ENCODE measurements around the gene GLYR1.
"Not testable (repeated sequence)": the region's sequence is repeated elsewhere in the genome, so short reads cannot be mapped to it uniquely, and the experiment has no call there.

GLYR1 gene

DNA sequence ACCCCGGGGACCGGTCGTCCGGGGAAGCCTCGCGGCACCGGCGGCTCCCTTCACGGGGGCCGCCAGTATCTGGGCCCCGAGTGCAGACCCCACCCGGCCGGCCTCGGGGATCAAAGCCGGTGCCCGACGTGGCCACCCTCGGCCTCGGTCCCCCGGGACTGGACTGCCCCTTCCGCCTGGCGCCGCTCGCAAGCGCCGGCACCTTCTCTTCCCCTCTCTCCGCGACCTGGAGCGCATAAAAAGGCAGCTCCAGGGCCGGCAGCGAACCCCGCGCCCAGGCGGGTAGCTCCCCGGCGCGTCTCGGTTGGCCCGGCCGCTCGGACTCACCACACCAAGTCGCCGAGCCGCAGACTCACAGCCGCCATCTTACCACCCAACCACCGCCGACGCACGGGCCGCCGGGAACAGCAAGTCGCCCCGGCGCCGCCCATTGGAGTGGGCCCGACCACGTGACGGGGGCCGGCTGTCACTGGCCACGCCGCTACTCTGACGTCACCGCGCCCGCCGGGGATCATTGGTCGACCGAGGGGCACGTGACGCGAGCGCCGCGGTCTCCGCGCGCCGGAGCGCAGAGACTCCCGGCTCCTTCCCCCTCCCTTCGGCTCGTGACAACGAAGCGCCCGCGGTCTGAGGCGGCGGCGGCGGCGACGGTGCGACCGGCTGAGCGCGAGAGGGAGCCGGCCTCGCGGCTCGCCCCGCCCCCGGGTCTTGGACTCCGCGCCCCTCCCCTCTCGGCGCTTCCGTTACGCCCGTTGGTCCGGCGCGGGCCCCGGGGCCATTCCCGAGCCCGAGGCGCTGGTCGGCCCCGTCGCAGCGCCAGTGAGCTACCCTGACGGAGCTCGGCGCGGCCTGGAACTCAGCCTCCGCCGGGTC is at the start of gene GLYR1, which contains the start of gene UBN1:
TSS of gene GLYR1 (minus strand) at position 388 of the 873 bp plus-strand sequence. CDS start at position 365, 23 bp downstream.
TSS of gene UBN1 (plus strand) at position 581 of the 873 bp plus-strand sequence. CDS start 5,437 bp downstream, outside the sequence.
- DNase-seq, result peak; percentile 84

- not testable (repeated sequence) for DNase-seq
Measured at GRCh38 chr16:4896761-4897160, 49.7 kb upstream of the GLYR1 start.

DNA sequence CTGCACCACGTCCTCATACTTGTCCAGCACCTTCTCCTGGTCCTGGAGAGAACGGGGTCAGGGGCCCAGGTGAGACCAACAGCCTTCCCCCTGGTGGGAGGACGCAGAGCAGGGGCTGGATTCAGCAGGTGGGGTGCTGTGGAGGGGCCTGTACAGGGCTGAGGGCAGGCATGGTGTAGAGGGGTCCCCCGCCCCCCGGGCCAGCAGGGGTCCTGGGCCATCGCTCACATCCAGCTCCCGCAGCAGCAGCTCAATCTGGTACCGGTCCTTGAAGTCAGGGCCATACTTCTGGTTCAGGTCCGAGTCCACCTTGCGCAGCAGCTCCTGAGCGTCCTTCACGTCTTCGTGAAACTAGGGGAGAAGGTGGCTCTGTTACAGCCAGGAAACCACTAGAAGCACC is 48.3 kb upstream of the GLYR1 start:
- DNase-seq, result no peak

DNA sequence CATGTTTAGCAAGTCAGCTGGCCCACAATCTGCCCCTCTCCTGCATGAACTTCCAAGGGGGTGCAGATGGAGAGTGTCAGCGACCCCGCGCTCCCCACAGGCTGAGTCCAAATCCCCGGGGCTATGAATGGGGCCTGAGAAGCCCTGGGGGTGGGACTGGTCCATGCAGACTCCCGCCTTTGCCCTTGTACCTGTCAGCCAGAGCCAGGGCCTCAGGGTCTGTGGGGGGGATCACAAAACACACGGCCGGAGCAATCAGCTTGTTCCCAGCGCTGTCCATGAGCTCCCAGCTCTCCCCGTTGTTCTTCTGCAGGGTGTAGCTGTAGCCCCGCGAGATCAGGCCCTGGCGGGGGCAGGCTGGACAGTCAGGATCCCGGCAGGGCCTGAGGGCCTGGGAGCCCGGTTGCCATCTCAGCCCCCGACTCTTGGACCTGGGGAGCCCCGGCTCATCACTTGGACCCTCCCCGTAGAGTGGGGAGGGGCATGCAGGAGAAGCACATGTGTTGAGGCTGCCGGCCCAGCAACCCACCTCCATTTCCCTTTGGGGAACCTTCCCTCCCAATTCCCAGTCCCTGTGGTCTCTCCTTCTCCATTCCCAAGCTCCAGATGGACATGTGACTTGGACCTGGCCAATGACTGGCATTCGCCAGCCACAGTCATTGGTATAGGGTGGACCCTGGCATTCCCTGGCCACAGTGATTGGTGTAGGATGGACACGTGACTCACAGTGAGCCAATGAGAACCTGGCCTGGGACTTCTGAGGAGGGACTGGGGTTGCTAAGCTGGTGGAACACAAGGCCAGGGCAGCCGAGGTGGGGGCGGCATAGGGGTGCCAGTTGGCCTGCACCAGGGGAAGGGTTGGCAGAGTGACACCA is 47.4 kb upstream of the GLYR1 start:
- no peak for DNase-seq

- no peak for DNase-seq
Measured at GRCh38 chr16:4893103-4893862, 46.2 kb upstream of the GLYR1 start.

DNA sequence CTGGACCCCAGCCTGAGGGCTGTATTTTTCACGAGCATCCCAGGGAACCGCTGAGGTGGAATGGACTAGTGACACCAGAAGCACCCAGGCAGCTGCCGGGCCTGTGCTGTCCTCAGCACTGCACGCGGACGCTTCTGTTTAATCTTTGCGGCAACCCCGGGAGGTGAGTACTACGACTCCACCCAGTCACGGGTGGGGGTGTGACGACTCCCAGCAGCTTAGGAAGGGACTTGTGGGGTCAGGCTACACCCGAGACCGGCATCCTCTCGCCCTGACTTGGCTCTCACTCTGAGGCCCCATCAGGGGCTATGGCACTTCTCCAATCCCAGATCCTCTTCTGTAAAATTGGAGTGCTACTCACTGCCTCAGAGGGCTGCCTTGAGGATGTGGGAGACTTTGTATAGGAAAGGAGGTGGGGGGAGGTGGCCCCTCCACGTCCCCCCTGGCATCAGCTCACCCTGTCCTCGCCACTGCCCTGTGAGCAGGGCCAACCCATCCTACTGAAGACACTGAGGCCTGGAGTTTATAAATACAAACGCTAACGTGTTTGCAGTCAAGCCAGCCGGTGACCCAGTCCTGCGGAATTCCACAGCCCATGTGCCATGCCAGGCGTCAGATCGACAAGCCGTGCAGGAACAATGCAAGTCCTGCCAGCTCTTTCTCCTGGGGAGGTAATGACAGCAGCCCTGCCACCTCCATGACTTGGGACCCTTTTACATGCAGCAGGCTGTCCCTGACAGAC is 45.4 kb upstream of the GLYR1 start:
- no peak for DNase-seq

GRCh38 chr16:4891886-4892216 is 44.8 kb upstream of the GLYR1 start:
- DNase-seq, result no peak

- DNase-seq, result no peak
Measured at GRCh38 chr16:4891097-4891885, 44.2 kb upstream of the GLYR1 start.

DNA sequence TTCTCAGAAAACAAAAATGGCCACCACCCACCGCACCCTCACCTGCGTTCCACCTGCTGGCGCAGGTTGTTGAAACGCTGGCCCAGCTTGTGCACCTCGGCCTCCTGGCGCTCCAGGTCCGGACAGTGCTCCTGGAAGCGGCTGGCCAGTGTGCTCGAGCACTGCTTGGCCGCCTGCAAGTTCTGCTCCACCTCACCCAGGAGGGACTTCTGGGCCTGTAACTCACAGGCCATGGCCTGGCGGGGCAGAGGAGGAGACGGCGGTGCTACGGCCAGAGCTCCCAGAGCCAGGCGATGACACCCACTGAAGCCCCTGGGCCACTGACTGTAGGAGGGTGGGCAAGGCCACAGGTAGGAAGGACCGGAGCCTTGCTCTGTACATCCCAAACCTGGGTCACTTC is 43.6 kb upstream of the GLYR1 start:
- DNase-seq, result no peak

DNA sequence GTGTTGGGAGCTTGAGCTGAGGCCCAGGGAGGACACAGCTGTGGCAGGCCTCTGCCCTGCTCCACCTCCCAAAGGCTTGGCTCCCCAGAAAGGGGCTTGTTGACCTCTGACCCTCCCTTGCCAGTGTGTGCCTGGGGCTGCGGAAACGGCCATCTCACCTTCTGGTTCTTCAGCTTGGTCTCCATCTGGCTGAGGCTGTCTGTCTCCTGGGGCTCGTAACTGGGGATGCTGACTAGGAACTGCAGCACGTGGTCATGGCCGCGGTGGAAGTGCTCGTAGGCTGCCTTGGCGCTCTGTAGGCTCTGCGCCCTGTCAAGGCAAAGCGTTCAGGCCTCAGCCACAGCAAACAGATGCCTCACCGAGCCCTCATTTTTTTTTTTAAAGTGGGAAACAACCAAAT is 42.9 kb upstream of the GLYR1 start:
- no peak for DNase-seq

DNA sequence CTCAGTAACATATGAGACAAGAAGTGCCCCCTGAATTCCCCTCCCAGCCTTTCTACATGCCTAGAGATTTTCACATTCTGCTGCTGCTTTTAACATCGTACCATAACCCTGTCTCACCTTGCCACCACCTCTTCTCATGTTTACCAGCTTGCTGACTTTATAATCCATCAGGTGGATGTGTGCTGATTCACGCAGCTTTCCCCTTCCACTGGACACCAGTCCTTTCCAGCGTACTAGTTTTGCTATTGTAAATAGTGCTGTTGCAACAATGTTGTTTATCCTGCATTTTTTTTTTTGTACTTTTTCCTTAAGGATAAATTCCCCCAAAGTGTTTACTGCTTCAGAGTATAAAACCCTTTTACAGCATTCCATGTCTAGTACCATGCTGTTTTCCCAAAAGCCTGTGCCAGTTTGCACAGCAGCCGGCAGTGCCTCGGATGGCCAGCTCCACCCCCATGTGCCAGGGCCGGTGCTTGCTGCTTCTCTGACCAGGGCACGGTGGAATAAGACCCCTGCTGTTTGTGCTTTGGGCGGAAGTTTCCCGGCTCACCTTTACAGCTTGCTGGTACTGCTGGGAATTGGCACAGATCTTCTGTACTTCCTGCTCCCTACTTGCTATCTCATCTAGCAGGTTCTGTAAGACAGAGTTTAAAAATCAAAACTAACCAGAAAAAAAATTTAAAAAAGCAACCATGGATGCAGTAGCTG is 41.5 kb upstream of the GLYR1 start:
- no peak for DNase-seq

DNA sequence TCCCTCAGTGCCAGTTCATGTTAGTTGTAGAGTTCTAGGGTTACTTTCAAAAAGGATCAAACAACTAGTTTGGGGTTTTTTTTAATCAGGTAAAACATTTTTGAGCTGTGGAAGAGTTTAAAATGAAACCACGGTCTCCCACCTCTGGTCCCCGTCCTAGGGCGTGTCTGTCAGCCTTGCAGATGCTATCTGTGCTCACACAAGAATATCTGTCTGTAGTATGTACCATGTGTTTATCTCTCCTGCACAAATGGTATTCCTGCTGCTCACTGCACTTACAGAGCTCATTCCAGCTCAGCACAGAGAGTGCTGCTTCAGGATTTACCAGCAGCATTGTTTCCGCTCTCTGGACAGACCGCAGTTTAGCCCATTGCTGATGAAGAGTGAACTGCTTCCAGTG is 39.1 kb upstream of the GLYR1 start:
- DNase-seq, result no peak

GRCh38 chr16:4884972-4885874 is 38.1 kb upstream of the GLYR1 start:
- DNase-seq, result no peak

GRCh38 chr16:4884209-4884608 is 37.1 kb upstream of the GLYR1 start:
- DNase-seq, result no peak

- DNase-seq, result no peak
Measured at GRCh38 chr16:4883501-4883900, 36.4 kb upstream of the GLYR1 start.

- DNase-seq, result peak; percentile 71
Measured at GRCh38 chr16:4882633-4883285, 35.7 kb upstream of the GLYR1 start.

- no peak for DNase-seq
Measured at GRCh38 chr16:4882000-4882632, 35.0 kb upstream of the GLYR1 start.

- DNase-seq, result no peak
Measured at GRCh38 chr16:4880006-4880580, 33.0 kb upstream of the GLYR1 start.
